HepG2 (cell line): Measurements from ENCODE around the gene PACS1. TPM values are rescaled to one million over a fixed set of nuclear protein-coding genes. Genes with fewer than 3 reads are reported as not detected.
"Not testable (repeated sequence)": the region's sequence is repeated elsewhere in the genome, so short reads cannot be mapped to it uniquely, and the experiment has no call there.

Experiments
- ATAC-seq: fragments of 200-7000 bp; cut with Tn5 transposase; 3 replicates; pipeline ENCODE4 v1.9.1; 2020; ENCODE audit warnings: mild to moderate bottlenecking, moderate library complexity
- BruUV-seq: library from RNA; stranded (reverse); fragments of 400-500 nt; replicated peaks from 2 replicates; lab custom pipeline; 2021; lab: Mats Ljungman, UMichigan
- CTCF ChIA-PET: fragments of 300-600 bp; formaldehyde crosslinking; extraction: SDS; loops from one replicate; lab custom pipeline; 2021; ENCODE audit warnings: low total read pairs, inconsistent platforms, low intra/inter-chr PET ratio; lab: Yijun Ruan, JAX
- POLR2A ChIA-PET: fragments of 350-600 bp; sonication (Branson Sonifier 250); formaldehyde crosslinking; loops from one replicate; lab custom pipeline; 2020; ENCODE audit warnings: antibody characterized with exemption, inconsistent platforms; lab: Yijun Ruan, JAX
- DNase-seq: peaks from one replicate; pipeline ENCODE4 v3.0.0-alpha.2; 2015; ENCODE audit warnings: low spot score
- FAIRE-seq: peaks from 3 replicates; lab custom pipeline; 2011; peaks lifted over from hg19 to GRCh38; lab: Jason Lieb, UNC
- H2AFZ ChIP-seq: one replicate; pipeline ENCODE4 v1.6.1; 2011; ENCODE audit warnings: low read length, inconsistent platforms
- H3K27ac ChIP-seq: fragments of 300-600 bp; 3 replicates; pipeline ENCODE4 v1.8.0; 2011; ENCODE audit warnings: mixed run types, mild to moderate bottlenecking, mixed read lengths, low read length, inconsistent platforms; ENCODE audit not compliant: insufficient read depth; ENCODE audit errors: extremely low read length
- H3K27me3 ChIP-seq, 2 experiments: fragments of 200-600 bp in 1 of 2; 2 replicates in 1 of 2; 3 replicates in 1 of 2; pipeline versions ENCODE4 v1.6.0 to v1.8.0; 2011; ENCODE audit warnings: low read length in 2 of 2, mild to moderate bottlenecking in 2 of 2, moderate library complexity in 2 of 2, inconsistent platforms in 1 of 2; ENCODE audit not compliant: insufficient read depth in 2 of 2, control insufficient read depth in 1 of 2
- H3K36me3 ChIP-seq, 2 experiments: fragments of 200-600 bp in 1 of 2; replicated peaks in 1 of 2; 2 replicates in 1 of 2; 3 replicates in 1 of 2; pipeline versions ENCODE4 v1.5.1 to v1.8.0; 2011; ENCODE audit warnings: low read length in 2 of 2, inconsistent platforms in 1 of 2; ENCODE audit not compliant: insufficient read depth in 2 of 2, control insufficient read depth in 1 of 2
- H3K4me1 ChIP-seq: 2 replicates; pipeline ENCODE4 v1.5.1; 2012; ENCODE audit warnings: low read length, inconsistent platforms; ENCODE audit not compliant: insufficient read depth
- H3K4me2 ChIP-seq: 2 replicates; pipeline ENCODE4 v1.6.0; 2011; ENCODE audit warnings: low read depth, low read length, inconsistent platforms
- H3K4me3 ChIP-seq, 3 experiments: fragments of 200-600 bp in 1 of 3; sonication (generic), shearing (Covaris generic) in 1 of 3; replicated peaks in 1 of 3; 2 replicates each; pipeline ENCODE4 v1.5.1; 2011 to 2016; ENCODE audit warnings: low read length in 3 of 3, inconsistent platforms in 2 of 3, low read depth in 2 of 3, mild to moderate bottlenecking in 2 of 3, control low read depth in 1 of 3, mixed read lengths in 1 of 3; ENCODE audit not compliant: insufficient read depth in 1 of 3
- H3K79me2 ChIP-seq: one replicate; pipeline ENCODE4 v1.6.1; 2011; ENCODE audit warnings: low read length, inconsistent platforms; ENCODE audit not compliant: insufficient read depth
- H3K9ac ChIP-seq: 2 replicates; pipeline ENCODE4 v1.6.0; 2011; ENCODE audit warnings: mild to moderate bottlenecking, low read depth, low read length, inconsistent platforms; ENCODE audit not compliant: insufficient read depth
- H3K9me3 ChIP-seq: 2 replicates; pipeline ENCODE4 v1.5.1; 2012; ENCODE audit warnings: mild to moderate bottlenecking, low read length
- H4K20me1 ChIP-seq: 2 replicates; pipeline ENCODE4 v1.6.0; 2011; ENCODE audit warnings: inconsistent platforms, mild to moderate bottlenecking, low read length, moderate library complexity; ENCODE audit not compliant: insufficient read depth
- BCL6 ChIP-seq: IDR thresholded peaks from 2 replicates; pipeline ENCODE4 v1.6.1; 2016; ENCODE audit warnings: missing genetic modification reagents, missing compliant biosample characterization
- GFI1 ChIP-seq: sonication (generic); formaldehyde crosslinking; IDR thresholded peaks from 2 replicates; pipeline ENCODE4 v1.5.0; 2020; ENCODE audit warnings: missing genetic modification reagents, mild to moderate bottlenecking, borderline replicate concordance
- MAFK ChIP-seq, 2 experiments: IDR thresholded peaks in 1 of 2; conservative IDR thresholded peaks in 1 of 2; 2 replicates each; pipeline ENCODE4 v1.6.1; 2011; ENCODE audit warnings: improper control_type of control experiment in 2 of 2, low read length in 2 of 2
- PATZ1 ChIP-seq: sonication (generic); formaldehyde crosslinking; IDR thresholded peaks from 2 replicates; pipeline ENCODE4 v1.4.0; 2020; ENCODE audit warnings: missing genetic modification reagents
- SIX1 ChIP-seq: sonication (generic); formaldehyde crosslinking; IDR thresholded peaks from 2 replicates; pipeline ENCODE4 v1.4.0; 2020; ENCODE audit warnings: missing genetic modification reagents, borderline replicate concordance
- SPEN ChIP-seq: sonication (generic); formaldehyde crosslinking; IDR thresholded peaks from 2 replicates; pipeline ENCODE4 v1.5.1; 2020; ENCODE audit warnings: low read depth, mild to moderate bottlenecking, missing genetic modification reagents
- THRA ChIP-seq: sonication (generic); formaldehyde crosslinking; IDR thresholded peaks from 2 replicates; pipeline ENCODE4 v1.4.0; 2020; ENCODE audit warnings: missing genetic modification reagents, borderline replicate concordance
- ZFY ChIP-seq: sonication (generic); formaldehyde crosslinking; IDR thresholded peaks from 2 replicates; pipeline ENCODE4 v1.4.0; 2020; ENCODE audit warnings: missing genetic modification reagents
- ZGPAT ChIP-seq: IDR thresholded peaks from 2 replicates; pipeline ENCODE4 v1.6.1; 2016; ENCODE audit warnings: mild to moderate bottlenecking
- ZMYM3 ChIP-seq: sonication (generic); formaldehyde crosslinking; IDR thresholded peaks from 2 replicates; pipeline ENCODE4 v1.5.1; 2020; ENCODE audit warnings: mild to moderate bottlenecking, missing genetic modification reagents
- ZNF740 ChIP-seq: sonication (generic); formaldehyde crosslinking; IDR thresholded peaks from 2 replicates; pipeline ENCODE4 v1.4.0; 2020; ENCODE audit warnings: missing genetic modification reagents
- WGBS: methylation state at CpG from one replicate; pipeline ENCODE4 v1.1.6; 2017; ENCODE audit warnings: low lambda C conversion rate; 5-methylcytosine and 5-hydroxymethylcytosine counted together
- in situ Hi-C: cut with HindIII; loops from 2 replicates; pipeline ENCODE4 v1.10.0; 2017; ENCODE audit warnings: low pct_unique_long_range_greater_than_20kb; ENCODE audit not compliant: extremely low pct_ligation_motif_present
- intact Hi-C: fragments of 100-400 bp; cut with micrococcal nuclease; formaldehyde crosslinking; loops from one replicate; pipeline ENCODE4 v1.10.0; 2022; ENCODE audit not compliant: unreplicated experiment
- polyA plus RNA-seq, 8 experiments: library from polyadenylated mRNA; depleted of rRNA in 3 of 8; stranded (reverse) in 7 of 8; unstranded in 1 of 8; fragments of >200 nt; fragmentation: Illumina TruSeq in 4 of 8; extraction: Trizol in 4 of 8; gene quantifications; 2 replicates each; pipeline versions ENCODE4 v1.2.1 to v1.2.3, GENCODE V29; 2011 to 2016; ENCODE audit warnings: low read depth in 4 of 8, missing spikeins in 1 of 8, mixed read lengths in 1 of 8; ENCODE audit not compliant: insufficient read depth in 1 of 8
- total RNA-seq, 5 experiments: library from RNA; depleted of rRNA; stranded (reverse); fragments of >200 nt; fragmentation: Illumina TruSeq; extraction: Trizol; gene quantifications; 2 replicates each; pipeline ENCODE4 v1.2.3, GENCODE V29; 2016; ENCODE audit warnings: low read depth in 1 of 5

The PACS1 gene
- total and polyA plus RNA-seq, 2 of the 13 experiments (the other 11 are each of a cell fraction or from before 2014, with no cell fraction given): 7.6 to 8.6 TPM

- TF ChIP-seq MAFK (conservative IDR thresholded peaks at IDR 0.05 in 1 of 2, IDR thresholded peaks at IDR 0.05 in 1 of 2; ENCODE audit: low read length in 2 of 2): 0 out of 4 replicates have a peak, but pooled peaks of 1 of the 2 experiments have one; percentile 1
- intact Hi-C loops, H4K20me1 ChIP-seq, H3K9me3 ChIP-seq, FAIRE-seq, H3K4me3 ChIP-seq, H3K9ac ChIP-seq, H3K36me3 ChIP-seq, CTCF ChIA-PET, H3K27me3 ChIP-seq, in situ Hi-C loops, H2AFZ ChIP-seq, H3K27ac ChIP-seq, BruUV-seq, H3K4me2 ChIP-seq, POLR2A ChIA-PET, DNase-seq, ATAC-seq: not testable (repeated sequence)
- H3K79me2 ChIP-seq: peaks cover 14% of the 10 kb centered on the region
- peaks cover 39% of the 10 kb centered on the region for H3K4me1 ChIP-seq
- 97% methylated on average over 7 of the region's 7 CpGs for WGBS
These were observed 8.9 kb downstream of the PACS1 start for GRCh38 chr11:66078949-66079348.

- FAIRE-seq (no peak), ATAC-seq (no peak; the same call in 1 of the 3 replicates), DNase-seq (peak; percentile 34)
- H2AFZ ChIP-seq: no peak overlapping the region
- intact Hi-C loops: loop anchor here (5.0 kb wide), 1 partner anchor 57 kb away; no protein-coding TSS in a partner anchor
- H4K20me1 ChIP-seq: no peaks in the 10 kb centered on the region; the same call in 1 of the 2 replicates
- BruUV-seq: no TSS peak
- H3K79me2 ChIP-seq: peaks cover 14% of the 10 kb centered on the region
- WGBS: 70% methylated on average over 9 of the region's 9 CpGs
- POLR2A ChIA-PET: interaction anchor here (1.2 to 1.3 kb wide), 3 partner anchors 11 to 36 kb away, joined by 3 to 7 read pairs (median 4); partner anchors contain the start of genes PACS1 and SF3B2
- in situ Hi-C loops: no loop called here
- H3K27me3 ChIP-seq: no peaks in the 10 kb centered on the region
- H3K36me3 ChIP-seq: peaks cover 0 to 2% of the 10 kb centered on the region in 2 experiments; a peak in 1 of 5 replicates
- peaks cover 45% of the 10 kb centered on the region for H3K4me1 ChIP-seq
- H3K9me3 ChIP-seq: no peaks in the 10 kb centered on the region
- CTCF ChIA-PET: no interaction called here
- H3K9ac ChIP-seq: no peak overlapping the region
- H3K4me2 ChIP-seq: no peak overlapping the region
- H3K27ac ChIP-seq: no peak overlapping the region
- H3K4me3 ChIP-seq: no peak overlapping the region
- TF ChIP-seq THRA (no peak), BCL6 (no peak), SIX1 (CRISPR knock-in tag) (no peak), ZNF740 (CRISPR knock-in tag) (no peak), PATZ1 (0 out of 2 replicates have a peak, but pooled peaks have one; percentile 19), ZMYM3 (CRISPR knock-in tag) (peak; percentile 88), GFI1 (CRISPR knock-in tag) (no peak), ZFY (CRISPR knock-in tag) (no peak), ZGPAT (0 out of 2 replicates have a peak, but pooled peaks have one; percentile 23), SPEN (CRISPR knock-in tag) (no peak)
These were observed 10.2 kb downstream of the PACS1 start for GRCh38 chr11:66080055-66080817.
